ENCODE data around the gene C11orf97. TPM values are rescaled to one million over a fixed set of nuclear protein-coding genes. Genes with fewer than 3 reads are reported as not detected.
"Not testable (repeated sequence)": the region's sequence is repeated elsewhere in the genome, so short reads cannot be mapped to it uniquely, and the experiment has no call there.

The C11orf97 gene
- total RNA-seq, 1 experiment from 2014 or later: not detected

DNA sequence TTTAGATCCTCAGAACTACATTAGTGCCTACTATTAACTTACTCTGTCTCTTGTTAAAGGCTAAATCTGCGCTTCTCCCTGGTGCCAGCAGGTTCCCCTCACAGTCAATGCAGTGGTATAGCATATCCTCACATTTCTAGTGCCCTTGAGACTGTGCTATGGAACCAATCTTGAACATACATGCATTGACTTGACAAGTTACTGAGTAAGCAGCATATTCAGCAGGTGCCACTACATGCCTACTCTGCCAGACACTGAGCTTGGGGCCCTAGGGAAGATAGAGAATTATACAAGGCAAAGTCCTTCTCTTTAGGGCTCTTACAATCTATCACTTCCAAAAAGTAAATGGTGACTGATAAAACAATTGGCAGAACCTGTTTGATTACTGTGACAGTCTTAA, 34.6 kb downstream of the C11orf97 start:
- DNase-seq (ENCODE audit: low read depth): no peak
- in situ Hi-C loops (cut with HindIII; ENCODE audit: low pct_unique_long_range_greater_than_20kb, low sequenced_read_pairs): no loop called here

DNA sequence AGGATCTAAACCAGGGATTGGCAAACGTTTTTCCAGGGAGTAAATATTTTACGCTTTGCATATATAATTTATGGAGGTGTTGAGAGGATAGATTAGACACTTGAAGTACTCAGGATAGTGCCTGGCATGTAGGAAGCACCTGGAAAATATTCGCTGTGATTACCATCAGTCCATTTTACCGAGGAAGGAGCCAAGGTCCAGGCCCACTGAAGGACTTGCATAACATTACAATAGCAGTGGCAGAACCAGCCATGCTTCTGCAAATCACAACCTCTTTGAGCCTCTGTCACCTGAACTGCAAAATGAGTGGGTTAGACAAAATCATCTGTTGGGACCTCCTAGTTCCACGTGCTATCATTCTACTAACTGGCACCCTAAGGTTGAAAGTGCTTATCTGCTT, 36.9 kb downstream of the C11orf97 start:
- in situ Hi-C loops (cut with HindIII; ENCODE audit: low pct_unique_long_range_greater_than_20kb, low sequenced_read_pairs): no loop called here
- no peak for DNase-seq (ENCODE audit: low read depth)

DNA sequence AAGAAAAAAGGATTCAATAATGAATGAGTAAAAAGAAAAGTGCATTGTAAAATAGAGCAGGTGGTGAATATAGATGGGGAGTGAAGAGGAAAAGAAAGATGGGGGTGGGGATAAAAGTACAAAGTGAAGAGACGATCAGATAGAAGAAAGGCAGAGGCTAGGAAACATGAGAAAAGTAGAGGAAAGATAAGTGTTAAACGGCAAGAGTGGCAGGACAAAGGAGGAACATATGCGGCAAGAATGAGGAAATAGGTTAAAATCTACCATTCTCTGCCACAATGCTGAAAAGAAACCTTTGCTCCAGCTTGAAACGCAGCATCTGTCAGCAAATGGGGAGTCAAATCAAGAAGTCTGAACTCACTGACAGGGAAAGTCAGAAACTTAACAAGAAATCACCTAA, 38.3 kb downstream of the C11orf97 start:
- in situ Hi-C loops (cut with HindIII; ENCODE audit: low pct_unique_long_range_greater_than_20kb, low sequenced_read_pairs): no loop called here
- no peak for DNase-seq (ENCODE audit: low read depth)

DNA sequence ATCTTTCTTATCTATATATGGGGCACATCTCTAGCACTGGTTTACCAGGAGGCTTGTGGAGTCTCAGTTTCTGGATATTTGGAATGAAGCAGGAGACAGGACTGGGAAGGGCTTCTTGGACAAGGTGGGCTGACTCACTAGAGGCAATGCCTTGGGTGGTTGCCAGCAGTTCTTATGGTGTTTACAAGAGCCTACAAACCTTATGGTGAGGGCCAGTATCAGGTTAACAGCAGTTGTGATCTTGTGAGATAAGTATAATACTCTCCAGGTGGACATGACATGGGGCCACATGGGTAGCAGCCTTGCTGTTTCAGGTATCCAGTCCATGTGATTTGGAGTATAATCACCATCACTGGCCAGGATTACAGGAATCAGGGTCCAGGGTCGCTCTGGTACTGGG, 41.7 kb downstream of the C11orf97 start:
- in situ Hi-C loops (cut with HindIII; ENCODE audit: low pct_unique_long_range_greater_than_20kb, low sequenced_read_pairs): no loop called here
- no peak for DNase-seq (ENCODE audit: low read depth)

DNA sequence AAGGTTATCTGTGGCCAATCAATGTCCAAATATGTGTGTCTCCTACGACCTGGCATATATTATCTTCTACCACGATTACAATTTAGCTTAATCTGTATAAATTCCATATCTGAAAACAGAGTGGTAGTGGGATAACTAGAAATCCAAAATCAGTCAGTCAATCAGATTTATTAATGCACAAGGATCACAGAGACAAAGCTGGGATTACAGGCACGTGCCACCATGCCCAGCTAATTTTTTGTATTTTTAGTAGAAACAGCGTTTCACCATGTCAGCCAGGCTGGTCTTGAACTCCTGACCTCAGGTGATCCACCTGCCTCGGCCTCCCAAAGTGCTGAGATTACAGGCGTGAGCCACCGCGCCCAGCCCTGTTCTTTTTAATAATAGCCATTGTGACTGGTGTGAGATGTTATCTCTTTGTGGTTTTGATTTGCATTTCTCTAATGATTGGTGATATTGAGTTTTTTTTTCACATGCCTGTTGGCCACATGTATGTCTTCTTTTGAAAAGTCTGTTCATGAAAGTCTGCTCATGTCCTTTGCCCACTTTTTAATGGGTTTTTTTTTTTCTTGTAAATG, 43.6 kb downstream of the C11orf97 start:
- in situ Hi-C loops (cut with HindIII; ENCODE audit: low pct_unique_long_range_greater_than_20kb, low sequenced_read_pairs); DNase-seq (ENCODE audit: low read depth): not testable (repeated sequence)

DNA sequence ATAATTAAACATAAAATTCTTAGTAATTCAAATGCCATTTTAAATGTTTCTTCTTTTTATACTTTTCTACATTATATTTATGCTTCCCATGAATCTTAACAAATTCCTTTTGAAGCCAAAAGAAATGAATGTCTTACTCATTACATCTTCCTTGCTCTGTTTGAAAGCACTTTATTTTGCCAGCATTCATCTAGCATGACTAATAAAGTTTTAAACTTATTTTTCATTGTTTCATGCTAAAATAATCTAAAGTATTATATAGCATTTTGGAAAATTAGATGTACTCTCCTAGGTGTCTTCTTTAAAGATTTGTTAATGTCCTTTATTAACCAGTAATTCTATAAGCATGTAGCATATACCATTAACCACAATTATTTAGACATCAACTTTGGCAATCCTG, 45.2 kb downstream of the C11orf97 start:
- DNase-seq (ENCODE audit: low read depth): no peak
- in situ Hi-C loops (cut with HindIII; ENCODE audit: low pct_unique_long_range_greater_than_20kb, low sequenced_read_pairs): no loop called here

DNA sequence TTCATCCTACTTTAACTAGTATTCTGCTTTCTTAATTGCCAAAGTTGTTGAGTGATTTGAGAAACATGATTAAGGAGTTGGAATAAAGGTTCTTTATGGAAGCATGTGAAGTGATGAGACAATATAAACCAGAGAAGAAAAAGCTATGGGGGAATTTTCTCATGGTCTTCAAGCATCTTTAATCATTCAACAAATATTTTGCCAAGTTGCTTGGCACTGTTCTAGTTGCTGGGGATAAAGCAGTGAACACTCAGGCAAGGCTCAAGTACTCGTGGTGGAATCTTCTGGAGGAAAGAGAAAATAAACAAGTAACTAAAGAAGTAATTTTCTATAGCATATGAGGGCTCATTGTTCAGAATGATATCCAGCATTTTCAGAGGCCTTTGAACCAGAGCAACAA, 45.7 kb downstream of the C11orf97 start:
- in situ Hi-C loops (cut with HindIII; ENCODE audit: low pct_unique_long_range_greater_than_20kb, low sequenced_read_pairs): no loop called here
- DNase-seq (ENCODE audit: low read depth): no peak

DNA sequence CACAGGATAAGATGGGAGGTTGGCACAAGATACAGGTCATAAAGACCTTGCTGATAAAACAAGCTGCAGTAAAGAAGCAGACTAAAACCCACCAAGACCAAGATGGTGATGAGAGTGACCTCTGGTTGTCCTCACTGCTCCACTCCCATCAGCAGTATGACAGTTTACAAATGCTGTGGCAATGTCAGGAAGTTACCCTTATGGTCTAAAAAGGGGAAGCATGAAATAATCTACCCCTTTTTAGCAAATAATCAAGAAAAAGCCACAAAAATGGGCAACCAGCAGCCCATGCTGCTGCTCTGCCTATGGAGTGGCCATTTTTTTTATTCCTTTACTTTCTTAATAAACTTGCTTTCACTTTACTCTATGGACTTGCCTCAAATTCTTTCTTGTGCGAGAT, 46.2 kb downstream of the C11orf97 start:
- in situ Hi-C loops (cut with HindIII; ENCODE audit: low pct_unique_long_range_greater_than_20kb, low sequenced_read_pairs): no loop called here
- no peak for DNase-seq (ENCODE audit: low read depth)

DNA sequence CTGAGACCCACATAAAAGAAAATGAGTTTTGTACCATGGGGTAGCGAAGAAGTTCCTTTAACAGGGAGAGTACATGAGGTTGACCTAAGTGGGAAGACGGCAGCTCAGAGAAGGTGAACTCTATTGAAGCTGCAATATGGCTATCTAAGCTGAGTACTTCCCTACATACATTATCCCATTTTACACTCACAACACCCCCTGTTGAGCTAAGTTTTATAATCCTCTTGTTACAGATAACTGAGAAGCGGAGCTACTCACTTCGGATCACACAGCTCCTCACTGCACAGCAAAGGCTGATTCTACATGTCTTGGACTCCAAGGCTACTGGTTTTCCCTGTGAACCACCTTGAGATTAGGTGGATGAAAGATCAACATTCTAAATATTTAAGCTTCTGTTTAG, 46.7 kb downstream of the C11orf97 start:
- DNase-seq (ENCODE audit: low read depth): no peak
- in situ Hi-C loops (cut with HindIII; ENCODE audit: low pct_unique_long_range_greater_than_20kb, low sequenced_read_pairs): no loop called here

DNA sequence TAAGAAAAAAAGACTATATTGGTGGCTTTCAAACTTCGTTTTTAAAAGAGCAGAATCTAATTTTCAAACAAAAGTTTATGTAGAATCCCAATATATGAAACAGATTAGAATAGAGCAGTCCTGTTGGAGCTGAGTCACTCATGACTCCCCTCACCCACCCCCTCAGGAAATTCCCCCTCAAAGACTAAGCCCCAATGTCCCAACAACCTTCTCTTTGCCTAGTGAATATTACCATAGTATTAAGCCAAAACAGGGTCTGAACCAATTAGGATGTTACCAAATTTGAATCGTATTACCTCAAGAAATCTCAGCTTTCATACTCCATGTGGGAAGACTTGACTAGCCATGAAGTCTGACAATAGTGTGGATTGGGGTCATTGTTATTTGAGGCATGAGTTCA, 47.1 kb downstream of the C11orf97 start:
- no peak for DNase-seq (ENCODE audit: low read depth)
- in situ Hi-C loops (cut with HindIII; ENCODE audit: low pct_unique_long_range_greater_than_20kb, low sequenced_read_pairs): no loop called here

DNA sequence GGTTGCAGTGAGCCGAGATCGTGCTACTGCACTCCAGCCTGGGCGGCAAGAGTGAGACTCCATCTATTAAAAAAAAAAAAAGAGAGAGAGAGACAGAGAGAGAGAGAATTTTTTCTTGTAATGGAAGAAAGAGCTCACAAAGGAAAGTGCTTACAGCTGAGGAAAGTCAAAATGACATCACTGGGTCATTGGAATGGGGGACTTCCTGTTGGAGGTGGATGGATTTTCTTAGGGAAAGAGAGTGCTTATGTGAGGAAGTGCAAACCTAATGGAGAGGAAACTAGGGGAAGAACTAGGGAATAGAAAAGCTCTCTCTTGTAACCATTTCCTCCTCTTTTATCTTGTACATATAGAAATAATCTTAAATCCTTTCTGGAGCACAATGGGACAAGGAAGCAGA, 48.6 kb downstream of the C11orf97 start:
- in situ Hi-C loops (cut with HindIII; ENCODE audit: low pct_unique_long_range_greater_than_20kb, low sequenced_read_pairs): no loop called here
- no peak for DNase-seq (ENCODE audit: low read depth)

DNA sequence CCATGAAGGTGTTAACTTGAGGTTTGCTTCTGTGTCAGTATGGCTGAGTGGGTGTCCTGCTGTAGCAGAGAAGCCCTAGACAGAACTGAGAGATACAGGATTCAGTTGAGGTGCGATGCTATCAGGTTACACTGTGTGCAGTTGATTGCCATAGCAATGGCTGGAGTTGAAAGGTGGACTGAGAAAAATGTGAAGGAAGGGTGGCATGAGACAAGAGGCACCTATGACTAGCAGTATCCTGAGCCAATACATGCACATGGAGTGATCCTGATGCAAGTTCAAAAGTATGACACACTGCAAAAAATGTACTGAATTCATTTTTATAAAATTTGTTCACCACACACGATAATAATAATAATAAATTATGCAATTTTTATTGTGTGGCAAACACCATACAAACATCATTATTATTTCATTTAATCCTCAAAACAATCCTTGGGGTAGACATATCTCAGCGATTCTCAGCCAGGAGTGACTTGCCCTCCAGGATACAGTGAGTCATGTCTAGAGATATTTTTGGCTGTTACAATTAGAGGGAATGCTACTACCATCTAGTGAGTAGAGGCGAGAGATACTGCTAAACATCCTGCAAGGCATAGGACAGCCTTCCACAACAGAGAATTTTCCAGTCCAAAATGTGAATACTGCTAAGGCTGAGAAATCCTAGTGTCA, 51.1 kb downstream of the C11orf97 start:
- in situ Hi-C loops (cut with HindIII; ENCODE audit: low pct_unique_long_range_greater_than_20kb, low sequenced_read_pairs): no loop called here
- peak; percentile 37 for DNase-seq (ENCODE audit: low read depth)

DNA sequence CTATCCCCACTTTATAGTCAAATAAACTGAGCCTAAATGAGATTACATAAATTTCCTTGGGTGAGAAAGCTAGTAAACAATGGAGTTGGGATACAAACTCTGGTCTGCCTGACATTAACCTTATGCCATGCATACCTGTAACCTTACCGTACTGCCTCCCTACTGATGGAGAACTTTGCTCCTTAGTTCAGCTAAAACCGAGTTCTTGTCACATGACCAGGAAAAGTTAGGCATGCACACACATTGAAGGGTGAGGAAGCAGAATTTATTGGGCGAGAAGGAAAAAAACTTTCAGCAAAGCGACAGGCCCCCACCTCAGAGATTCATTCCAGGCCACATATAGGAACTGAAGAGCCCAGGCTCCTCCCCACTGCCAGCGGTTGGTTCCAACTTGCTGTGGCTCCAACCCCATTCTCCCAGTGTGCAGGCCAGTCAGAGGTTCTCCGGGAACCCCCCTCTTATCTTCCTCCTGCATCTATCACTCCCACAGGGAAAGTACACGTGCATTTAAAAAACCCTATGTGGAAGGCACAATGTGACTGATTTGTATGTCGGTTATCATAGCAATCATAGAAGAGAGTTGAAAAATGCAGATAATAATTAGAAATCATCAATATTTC, 51.7 kb downstream of the C11orf97 start:
- in situ Hi-C loops (cut with HindIII; ENCODE audit: low pct_unique_long_range_greater_than_20kb, low sequenced_read_pairs): no loop called here
- DNase-seq (ENCODE audit: low read depth): peak; percentile 35

DNA sequence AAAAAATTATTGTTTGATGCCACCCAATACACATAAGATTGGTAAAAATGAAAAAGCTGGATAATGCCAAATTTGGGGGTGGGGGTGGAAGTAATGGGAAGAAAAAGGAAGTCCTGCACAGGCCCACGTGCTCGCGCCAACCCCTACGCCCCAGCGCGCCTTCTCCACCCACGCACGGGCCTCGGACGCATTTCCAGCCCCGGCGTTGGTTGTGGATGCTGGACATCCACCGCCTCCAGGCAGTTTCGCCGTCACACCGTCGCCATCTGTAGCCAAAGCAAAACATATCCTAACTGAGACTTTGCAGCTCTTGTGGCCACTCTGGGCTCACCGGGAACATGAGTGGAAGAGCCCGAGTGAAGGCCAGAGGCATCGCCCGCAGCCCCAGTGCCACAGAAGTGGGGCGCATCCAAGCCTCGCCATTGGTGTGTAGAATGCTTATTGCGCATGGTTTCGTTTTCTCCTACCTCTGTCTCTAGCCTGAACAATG, 55.0 kb downstream of the C11orf97 start, which contains the start of gene PIWIL4:
TSS of gene PIWIL4 (plus strand) at position 188 of the 490 bp plus-strand sequence. CDS start at position 339, 151 bp downstream.
- in situ Hi-C loops (cut with HindIII; ENCODE audit: low pct_unique_long_range_greater_than_20kb, low sequenced_read_pairs): no loop called here
- DNase-seq (ENCODE audit: low read depth): no peak

DNA sequence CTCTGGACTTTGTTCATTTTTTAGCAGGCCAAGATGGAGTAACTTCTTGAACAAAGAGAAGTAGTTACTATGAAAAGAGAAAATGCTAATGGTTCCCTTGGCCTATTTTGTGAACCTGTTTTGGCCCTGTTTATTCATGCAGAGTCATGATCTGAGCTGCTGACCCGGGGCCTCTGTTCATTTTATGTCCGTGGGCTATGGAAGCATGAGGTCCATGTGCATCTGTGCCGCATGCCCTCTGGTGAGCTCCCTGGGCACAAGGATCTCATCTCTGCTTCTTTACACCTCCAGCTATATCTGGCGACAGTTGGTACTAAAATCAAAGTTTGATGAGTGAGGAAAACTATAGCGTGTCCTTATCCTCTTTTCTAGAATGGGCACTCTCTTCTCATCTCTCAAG, 55.9 kb downstream of the C11orf97 start:
- in situ Hi-C loops (cut with HindIII; ENCODE audit: low pct_unique_long_range_greater_than_20kb, low sequenced_read_pairs): no loop called here
- DNase-seq (ENCODE audit: low read depth): no peak

DNA sequence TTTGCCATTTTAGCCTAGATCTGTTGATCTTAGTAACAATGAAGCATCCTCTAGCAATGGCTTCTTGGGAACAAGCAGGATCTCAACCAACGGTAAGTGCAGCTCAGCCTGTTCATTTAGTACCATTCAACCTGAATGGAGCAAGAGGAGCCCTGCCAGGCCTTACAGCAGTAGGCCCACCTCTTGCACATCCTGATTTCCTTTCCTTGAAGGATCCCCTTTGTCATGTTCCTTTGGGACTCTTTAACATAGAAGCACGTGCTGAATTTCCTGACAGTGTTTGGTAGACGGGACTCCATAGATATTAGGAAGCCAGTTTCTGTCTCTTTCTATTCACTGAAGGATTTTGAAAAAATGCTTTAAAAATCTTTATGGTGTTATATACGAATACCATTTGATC, 56.5 kb downstream of the C11orf97 start:
- in situ Hi-C loops (cut with HindIII; ENCODE audit: low pct_unique_long_range_greater_than_20kb, low sequenced_read_pairs): no loop called here
- DNase-seq (ENCODE audit: low read depth): no peak

DNA sequence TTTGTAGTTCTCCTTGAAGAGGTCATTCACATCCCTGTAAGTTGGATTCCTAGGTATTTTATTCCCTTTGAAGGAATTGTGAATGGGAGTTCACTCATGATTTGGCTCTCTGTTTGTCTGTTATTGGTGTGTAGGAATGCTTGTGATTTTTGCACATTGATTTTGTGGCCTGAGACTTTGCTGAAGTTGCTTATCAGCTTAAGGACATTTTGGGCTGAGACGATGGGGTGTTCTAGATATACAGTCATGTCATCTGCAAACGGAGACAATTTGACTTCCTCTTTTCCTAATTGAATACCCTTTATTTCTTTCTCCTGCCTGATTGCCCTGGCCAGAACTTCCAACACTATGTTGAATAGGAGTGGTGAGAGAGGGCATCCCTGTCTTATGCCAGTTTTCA, 60.7 kb downstream of the C11orf97 start:
- DNase-seq (ENCODE audit: low read depth); in situ Hi-C loops (cut with HindIII; ENCODE audit: low pct_unique_long_range_greater_than_20kb, low sequenced_read_pairs): not testable (repeated sequence)

DNA sequence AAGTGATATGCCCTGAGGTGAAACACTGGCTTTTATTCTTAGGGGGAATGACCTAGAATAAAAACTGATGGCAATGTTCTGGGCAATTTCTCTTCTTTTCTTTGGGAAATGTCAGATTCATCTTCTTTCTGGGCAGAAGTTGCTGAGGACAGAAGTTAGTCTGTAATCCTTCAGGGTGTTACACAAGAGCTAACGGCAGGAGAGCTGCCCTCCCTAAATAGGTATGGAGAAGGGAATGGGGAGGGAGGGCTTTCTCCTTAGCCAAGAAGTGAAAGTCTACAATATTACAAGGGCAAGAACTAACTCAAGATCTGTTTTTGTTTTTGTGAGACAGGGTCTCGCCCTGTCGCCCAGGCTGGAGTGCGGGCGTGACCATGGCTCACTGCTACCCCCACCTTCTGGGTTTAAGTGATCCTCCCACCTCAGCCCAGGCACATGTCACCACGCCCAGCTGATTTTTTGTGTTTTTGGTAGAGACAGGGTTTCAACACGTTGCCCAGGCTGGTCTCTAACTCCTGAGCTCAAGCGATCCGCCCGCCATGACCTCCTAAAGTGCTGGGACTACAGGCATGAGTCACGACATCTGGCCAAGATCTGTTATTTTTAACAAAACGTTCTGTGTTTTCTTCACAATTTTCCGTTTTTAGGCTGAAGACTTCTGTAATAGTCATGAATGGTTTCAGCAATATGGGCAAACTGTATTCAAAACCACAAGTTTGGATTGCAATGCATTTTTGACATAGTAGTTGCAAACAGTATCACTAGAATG, 62.1 kb downstream of the C11orf97 start:
- DNase-seq (ENCODE audit: low read depth): no peak
- in situ Hi-C loops (cut with HindIII; ENCODE audit: low pct_unique_long_range_greater_than_20kb, low sequenced_read_pairs): no loop called here

DNA sequence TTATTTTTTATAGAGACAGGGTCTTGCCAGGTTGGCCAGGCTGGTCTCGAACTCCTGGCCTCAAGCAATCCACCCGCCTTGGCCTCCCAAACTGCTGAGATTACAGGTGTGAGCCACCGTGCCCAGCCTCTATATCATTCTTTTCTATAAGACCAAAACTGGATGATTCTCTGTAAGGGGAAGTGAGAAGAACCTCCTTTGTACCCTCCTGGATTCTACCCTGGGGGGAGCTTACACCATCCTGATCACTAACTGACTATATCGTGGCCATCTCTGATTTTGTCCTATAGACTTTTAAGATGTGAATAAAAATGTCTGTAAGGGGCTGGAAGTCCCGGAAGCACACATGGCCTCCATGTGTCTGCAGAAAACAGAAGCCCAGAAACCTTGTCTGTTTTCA, 64.0 kb downstream of the C11orf97 start:
- in situ Hi-C loops (cut with HindIII; ENCODE audit: low pct_unique_long_range_greater_than_20kb, low sequenced_read_pairs): no loop called here

More for the DNA sequence above, 64.0 kb downstream of the C11orf97 start:
- no peak for DNase-seq (ENCODE audit: low read depth)
